Ovary (tissue), 9 donors: ENCODE measurements around the gene OR2T2. TPM values are rescaled to one million over a fixed set of nuclear protein-coding genes. Genes with fewer than 3 reads are reported as not detected.
"Not testable (repeated sequence)": the region's sequence is repeated elsewhere in the genome, so short reads cannot be mapped to it uniquely, and the experiment has no call there.

Experiments used
- DNase-seq, 5 donors: peaks; one replicate each; pipeline ENCODE4 v3.0.0-alpha.2; 2019 to 2020
- H3K27ac ChIP-seq, 2 donors: fragments of 200-600 bp; one replicate each; pipeline versions ENCODE4 v1.5.1 to v1.8.0; 2019 to 2022
- H3K27me3 ChIP-seq: fragments of 200-600 bp; one replicate; pipeline ENCODE4 v1.8.0; 2022
- H3K36me3 ChIP-seq: fragments of 200-600 bp; sonication (generic); one replicate; pipeline ENCODE4 v1.5.1; 2019
- H3K4me1 ChIP-seq: one replicate; pipeline ENCODE4 v1.8.1; 2013; ENCODE audit warnings: mild to moderate bottlenecking, moderate library complexity; ENCODE audit not compliant: insufficient read depth
- H3K4me3 ChIP-seq: fragments of 200-600 bp; sonication (generic); one replicate; pipeline ENCODE4 v1.5.1; 2017
- H3K9me3 ChIP-seq, 2 donors: fragments of 200-600 bp in 1 of 2; sonication (generic) in 1 of 2; one replicate each; pipeline versions ENCODE4 v1.5.1 to v1.8.1; 2013 to 2019; ENCODE audit warnings: mild to moderate bottlenecking in 1 of 2, moderate library complexity in 1 of 2
- WGBS, 3 donors: extraction: QIAGEN DNeasy Blood & Tissue Kit in 1 of 3; methylation state at CpG; one replicate each; pipeline versions ENCODE4 v1.1.5 to v1.1.7; 2013 to 2017; 5-methylcytosine and 5-hydroxymethylcytosine counted together
- intact Hi-C, 4 donors: fragments of 100-400 bp; cut with DNase I; formaldehyde crosslinking; loops; one replicate each; pipeline versions ENCODE4 v1.11.0 to v1.15.1; 2022 to 2023
- polyA plus RNA-seq, 2 donors: library from polyadenylated mRNA; stranded (reverse); fragments of 200-250 nt in 1 of 2; fragments of 350-450 nt in 1 of 2; fragmentation: Illumina TruSeq in 1 of 2; extraction: RNeasy Lipid Tissue Mini Kit (QIAGEN cat#74804) in 1 of 2; gene quantifications; one replicate each; pipeline ENCODE4 v1.2.3, GENCODE V29; 2013 to 2014
- total RNA-seq, 7 donors: library from RNA; depleted of rRNA in 2 of 7; stranded (reverse); fragments of >200 nt in 2 of 7; fragmentation: NEBNext Ultra II Directional in 3 of 7; extraction: Animal tissue kit (Norgen Biotek cat#: 25700) in 3 of 7; gene quantifications; one replicate each; pipeline versions ENCODE4 v1.1.0 to v1.2.4, GENCODE V29; 2016 to 2023
- donor health status: DM: no; HTN: no; CAD: no; lungs with moderate emphysema.
- donor health status: DM: no; HTN: no; CAD: no.
- donor health status: Bipolar disorder and iron deficiency.
- donor health status: DM: yes; HTN: yes; CAD: no.
- donor health status: DM: no; HTN: no; CAD: no.
- donor health status: DM: yes; HTN: yes; CAD: no.

Gene OR2T2
- total and polyA plus RNA-seq, 9 donors = 0.10 to 0.46 TPM; not detected in 7

- H3K4me3 ChIP-seq, H3K9me3 ChIP-seq, H3K4me1 ChIP-seq, H3K36me3 ChIP-seq, H3K27ac ChIP-seq, H3K27me3 ChIP-seq, intact Hi-C loops, DNase-seq: not testable (repeated sequence)
- WGBS, 3 donors = 58 to 66% (median 61%) methylated on average over 5 of the region's 5 CpGs
Observed at GRCh38 chr1:248439283-248439682, 6.2 kb upstream of the OR2T2 start.

DNA sequence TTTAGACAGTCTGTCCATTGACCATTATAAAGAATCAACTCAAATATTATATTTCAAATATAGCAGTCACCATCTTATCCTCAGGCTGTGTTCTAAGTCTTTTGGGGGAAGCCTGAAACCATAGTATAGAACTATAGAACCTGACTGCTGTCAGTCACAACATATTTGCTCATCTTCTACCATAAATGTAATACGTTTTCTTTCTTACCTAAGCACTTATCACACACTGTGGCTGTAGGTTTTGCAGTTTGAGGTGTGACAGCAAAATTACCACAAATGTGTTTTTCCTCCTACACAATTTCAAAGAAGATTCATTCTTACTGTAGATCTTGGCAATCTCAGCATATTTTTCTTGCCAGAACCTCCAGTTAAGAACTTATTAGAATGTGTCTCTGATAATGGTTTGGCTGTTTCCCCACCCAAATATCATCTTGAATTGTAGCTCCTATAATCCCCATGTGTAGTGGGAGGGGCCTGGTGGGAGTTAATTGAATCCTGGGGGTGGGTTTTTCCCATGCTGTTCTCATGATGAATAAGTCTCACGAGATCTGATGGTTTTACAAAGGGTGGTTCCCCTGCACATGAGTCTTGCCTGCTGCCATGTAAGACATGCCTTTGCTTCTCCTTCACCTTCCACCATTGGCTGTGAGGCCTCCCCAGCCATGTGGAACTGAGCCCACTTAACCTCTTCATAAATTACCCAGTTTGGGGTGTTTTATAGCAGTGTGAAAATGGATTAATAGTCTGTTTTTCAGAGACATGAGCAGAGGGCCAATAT lies 2.7 kb upstream of the OR2T2 start:
- intact Hi-C loops = loop anchor here in 2 of 4 donors (10.0 kb wide), 1 partner anchor 202 kb away; the partner anchor contains the start of gene OR2T35 (in 2 of the 2)
- DNase-seq, H3K4me3 ChIP-seq, H3K9me3 ChIP-seq, H3K36me3 ChIP-seq, H3K27ac ChIP-seq, H3K27me3 ChIP-seq, H3K4me1 ChIP-seq: not testable (repeated sequence)
- 32 to 50% (median 44%) methylated on average over 1 of the region's 2 CpGs for WGBS, 3 donors

DNA sequence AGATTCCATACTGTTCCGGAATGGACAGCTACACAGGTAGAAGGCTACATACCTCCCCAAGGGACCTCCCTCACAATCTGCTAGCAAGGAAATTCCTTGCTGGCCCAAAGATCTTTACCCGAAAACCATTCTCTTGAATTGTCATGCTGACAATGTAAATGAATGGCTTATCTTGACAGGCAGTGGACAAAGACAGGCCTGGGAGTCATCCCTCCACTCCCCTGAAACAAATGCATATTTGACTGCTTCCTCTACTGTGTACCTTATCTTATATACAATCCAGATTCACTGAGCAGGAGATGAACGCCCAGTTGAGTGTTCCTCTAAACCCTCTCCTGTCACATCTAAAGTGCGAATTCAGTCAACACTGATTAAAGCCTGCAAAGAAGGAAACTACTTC lies 834 bp upstream of the OR2T2 start:
- intact Hi-C loops = loop anchor here in 2 of 4 donors (10.0 kb wide), 1 partner anchor 200 kb away; the partner anchor contains the start of gene OR2T35 (in 2 of the 2)
- WGBS, 3 donors = 73 to 82% (median 79%) methylated on average over 4 of the region's 4 CpGs

GRCh38 chr1:248448409-248449074 lies 3.1 kb downstream of the OR2T2 start:
- not testable (repeated sequence) for DNase-seq, H3K9me3 ChIP-seq, H3K4me1 ChIP-seq, H3K27me3 ChIP-seq, H3K36me3 ChIP-seq, H3K27ac ChIP-seq, H3K4me3 ChIP-seq
- WGBS, 3 donors = no CpG with 5 or more reads among the region's 4 CpGs
- intact Hi-C loops = loop anchor here in 2 of 4 donors (10.0 kb wide), 1 partner anchor 196 kb away; the partner anchor contains the start of gene OR2T35 (in 2 of the 2)

More for the DNA sequence above, 834 bp upstream of the OR2T2 start:
- H3K9me3 ChIP-seq, H3K27me3 ChIP-seq, H3K27ac ChIP-seq, DNase-seq, H3K36me3 ChIP-seq, H3K4me3 ChIP-seq, H3K4me1 ChIP-seq: not testable (repeated sequence)

DNA sequence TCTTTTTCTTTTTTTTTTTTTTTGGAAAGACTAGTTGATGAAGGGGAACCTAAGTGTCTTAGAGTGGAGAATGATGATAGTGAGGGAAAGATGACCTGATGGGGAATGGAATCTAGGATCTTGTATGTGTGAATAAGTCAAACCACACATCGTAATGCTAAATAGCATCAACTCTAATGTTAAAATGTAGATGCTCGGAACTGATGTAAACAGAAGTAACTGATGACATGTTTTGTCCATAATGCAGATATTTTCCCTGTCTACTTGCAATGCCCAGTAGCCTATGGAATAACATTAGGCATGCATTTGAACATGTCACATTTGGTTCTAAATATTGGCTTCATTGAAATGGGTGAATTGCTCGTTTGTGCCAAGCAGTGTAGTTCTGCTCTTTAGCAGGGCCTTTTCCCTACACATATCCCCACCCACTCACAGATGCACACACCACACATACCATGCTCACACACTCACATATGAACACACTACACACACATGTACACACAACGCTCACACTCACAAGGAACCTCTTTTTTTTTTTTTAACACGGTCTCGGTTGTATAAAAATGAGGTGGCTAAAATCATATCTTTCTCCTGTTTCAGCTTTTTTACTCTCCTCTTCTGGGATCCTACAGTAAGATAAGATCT lies 4.5 kb downstream of the OR2T2 start:
- H3K4me1 ChIP-seq, DNase-seq, H3K4me3 ChIP-seq, H3K36me3 ChIP-seq, H3K27me3 ChIP-seq, H3K9me3 ChIP-seq, H3K27ac ChIP-seq: not testable (repeated sequence)
- intact Hi-C loops = loop anchor here in 2 of 4 donors (10.0 kb wide), 1 partner anchor 195 kb away; the partner anchor contains the start of gene OR2T35 (in 2 of the 2)
- 73 to 83% (median 78%) methylated on average over 5 of the region's 6 CpGs for WGBS, 3 donors

- H3K27ac ChIP-seq, H3K4me3 ChIP-seq, H3K9me3 ChIP-seq, H3K36me3 ChIP-seq, intact Hi-C loops, H3K27me3 ChIP-seq, H3K4me1 ChIP-seq, DNase-seq: not testable (repeated sequence)
- 27 to 43% (median 39%) methylated on average over 2 of the region's 5 CpGs for WGBS, 3 donors
Observed at GRCh38 chr1:248450466-248451145, 5.2 kb downstream of the OR2T2 start.

DNA sequence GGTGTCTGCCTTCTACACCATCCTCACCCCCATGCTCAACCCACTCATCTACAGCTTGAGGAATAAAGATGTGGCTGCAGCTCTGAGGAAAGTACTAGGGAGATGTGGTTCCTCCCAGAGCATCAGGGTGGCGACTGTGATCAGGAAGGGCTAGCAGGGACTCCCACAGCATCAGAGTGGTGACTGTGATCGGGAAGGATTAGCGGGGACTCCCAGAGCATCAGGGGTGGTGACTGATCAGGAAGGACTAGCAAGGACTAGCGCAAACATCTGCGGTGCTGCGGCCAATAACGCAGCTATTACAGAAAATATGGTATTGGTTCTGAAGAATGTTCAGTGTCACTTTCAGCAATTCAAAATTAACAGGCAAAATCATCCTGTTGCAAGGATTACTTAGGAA lies 8.2 kb downstream of the OR2T2 start:
- H3K36me3 ChIP-seq, H3K27me3 ChIP-seq, DNase-seq, H3K9me3 ChIP-seq, intact Hi-C loops, H3K27ac ChIP-seq, H3K4me1 ChIP-seq, H3K4me3 ChIP-seq: not testable (repeated sequence)
- WGBS, 3 donors = 81 to 86% methylated on average over 7 of the region's 7 CpGs; no CpG with 5 or more reads in 1 of the 3 donors

DNA sequence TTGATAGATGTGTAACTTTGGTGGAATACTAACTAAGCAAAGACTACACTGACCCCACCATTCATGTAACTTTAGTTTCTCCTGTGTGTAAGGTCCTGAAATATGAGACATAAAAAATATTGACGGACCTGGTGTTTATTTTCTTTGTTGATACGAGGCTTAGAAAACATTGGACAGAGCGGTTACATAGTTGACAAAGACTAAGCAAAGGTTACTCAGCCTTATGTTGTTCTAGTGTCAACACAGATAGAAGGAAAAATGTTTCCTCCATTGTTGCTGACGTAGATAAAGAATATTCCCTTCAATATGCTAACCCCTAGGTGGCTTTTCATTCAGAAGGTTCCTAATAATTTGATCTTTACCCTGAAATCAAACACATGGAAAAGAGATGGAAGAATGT lies 9.6 kb downstream of the OR2T2 start:
- H3K27ac ChIP-seq, intact Hi-C loops, H3K27me3 ChIP-seq, H3K4me3 ChIP-seq, H3K36me3 ChIP-seq, H3K4me1 ChIP-seq, DNase-seq, H3K9me3 ChIP-seq: not testable (repeated sequence)
- 75 to 83% (median 83%) methylated on average over 1 to 3 of the region's 4 CpGs for WGBS, 3 donors

- H3K36me3 ChIP-seq, H3K27ac ChIP-seq, H3K4me3 ChIP-seq, DNase-seq, H3K27me3 ChIP-seq, H3K9me3 ChIP-seq, intact Hi-C loops, H3K4me1 ChIP-seq: not testable (repeated sequence)
- no CpG with 5 or more reads among the region's 2 CpGs for WGBS, 3 donors
Observed at GRCh38 chr1:248456635-248457034, 11.2 kb downstream of the OR2T2 start.

DNA sequence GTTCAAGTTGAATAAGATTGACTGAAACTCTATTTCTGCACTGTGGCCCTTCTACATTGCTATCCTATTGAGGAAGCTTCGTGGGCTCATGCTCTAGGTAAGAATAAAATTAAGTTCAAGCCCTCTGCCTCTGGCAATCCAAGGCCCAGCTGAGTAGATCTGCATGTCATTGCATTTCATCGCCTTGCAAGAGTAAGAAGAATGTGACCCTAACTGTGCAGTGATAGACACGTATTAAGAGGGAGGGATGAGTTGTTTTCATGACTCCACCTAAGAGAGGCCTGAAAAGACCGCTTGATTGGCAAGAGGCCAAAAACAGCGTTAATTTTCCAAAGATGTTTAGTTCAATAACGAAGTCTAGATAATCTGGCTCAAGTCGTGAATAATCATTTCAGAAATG lies 13.7 kb downstream of the OR2T2 start:
- H3K36me3 ChIP-seq, H3K27me3 ChIP-seq, H3K9me3 ChIP-seq, H3K4me3 ChIP-seq, H3K4me1 ChIP-seq, DNase-seq, intact Hi-C loops, H3K27ac ChIP-seq: not testable (repeated sequence)
- WGBS, 3 donors = 57 to 64% (median 58%) methylated on average over 7 of the region's 7 CpGs
